GM12878 (cell line): Measurements from ENCODE around the gene C1QTNF7. TPM values are rescaled to one million over a fixed set of nuclear protein-coding genes. Genes with fewer than 3 reads are reported as not detected.

Experiments used
- LARP7 ChIP-seq: fragments of 450-650 bp; IDR thresholded peaks from 2 replicates; pipeline ENCODE4 v1.6.1; 2017; ENCODE audit warnings: mild to moderate bottlenecking
- RAD21 ChIP-seq: IDR thresholded peaks from 2 replicates; pipeline ENCODE4 v1.6.1; 2011; ENCODE audit warnings: mild to moderate bottlenecking, low read depth, low read length, moderate library complexity; ENCODE audit not compliant: insufficient read depth
- SREBF2 ChIP-seq: IDR thresholded peaks from 2 replicates; pipeline ENCODE4 v1.6.1; 2012; ENCODE audit warnings: mild to moderate bottlenecking, low read length
- polyA plus RNA-seq, 11 experiments: library from polyadenylated mRNA; depleted of rRNA in 4 of 11; unstranded in 6 of 11; stranded (reverse) in 5 of 11; fragments of >200 nt; fragmentation: Nextera tagmentation in 4 of 11; fragmentation: Illumina TruSeq in 1 of 11; extraction: Ambion mirVana in 4 of 11; extraction: Trizol in 1 of 11; gene quantifications; 1 replicate in 1 of 11; 2 replicates in 10 of 11; pipeline versions ENCODE4 v1.2.1 to v1.2.3, GENCODE V29; 2011 to 2016; ENCODE audit warnings: inconsistent platforms in 2 of 11, missing spikeins in 2 of 11, low read depth in 1 of 11
- total RNA-seq, 4 experiments: library from RNA; depleted of rRNA in 3 of 4; stranded (reverse); fragments of >200 nt in 3 of 4; fragmentation: Illumina TruSeq in 1 of 4; extraction: Trizol in 1 of 4; gene quantifications; 2 replicates each; pipeline versions ENCODE4 v1.2.1 to v1.2.3, GENCODE V29; 2013 to 2021
- TF ChIP-seq, protein P1 (sequence below): fragments of 150-350 bp; IDR thresholded peaks from 2 replicates; pipeline ENCODE4 v1.6.1; 2014; ENCODE audit warnings: mild to moderate bottlenecking, low read depth, low read length
- TF ChIP-seq, protein P2 (sequence below): fragments of 150-350 bp; IDR thresholded peaks from 2 replicates; pipeline ENCODE4 v1.6.1; 2016; ENCODE audit warnings: low read depth, low read length

Gene C1QTNF7
- total and polyA plus RNA-seq, 10 of the 15 experiments (the other 5 are each of a cell fraction or from before 2014, with no cell fraction given): not detected

DNA sequence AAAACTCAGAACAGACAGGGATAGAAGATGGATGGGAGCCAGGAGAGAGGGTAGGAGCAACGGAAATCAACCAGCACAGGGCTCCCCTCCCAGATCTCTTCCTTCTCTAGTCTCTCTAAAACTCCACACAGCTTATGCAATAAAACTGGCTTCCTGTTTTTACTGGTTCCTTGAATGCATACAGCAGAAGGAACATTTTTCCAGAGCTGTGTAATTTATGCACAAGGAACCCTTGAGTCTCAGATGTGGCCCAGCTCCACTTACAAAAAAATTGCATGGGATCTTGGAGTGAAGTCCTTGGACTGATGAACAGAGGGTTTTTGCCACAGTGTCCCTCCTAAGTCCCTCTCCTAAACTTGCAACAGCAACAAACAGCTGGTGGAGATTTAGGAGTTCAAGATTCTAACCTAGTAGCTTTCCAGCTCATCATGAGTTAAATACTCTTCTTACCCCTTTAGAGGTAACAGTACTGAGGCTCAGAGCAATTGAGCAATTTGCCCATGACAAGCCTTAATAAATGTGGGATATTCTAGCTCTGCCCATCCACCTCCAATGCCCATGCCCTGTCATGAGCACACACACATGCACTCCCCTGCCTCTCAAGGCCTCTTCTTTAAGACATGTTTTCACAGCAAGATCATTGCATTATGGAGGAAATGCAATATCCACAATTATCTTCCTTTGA is 23.5 kb downstream of the C1QTNF7 start (continued):
- TF ChIP-seq, protein P1, sequence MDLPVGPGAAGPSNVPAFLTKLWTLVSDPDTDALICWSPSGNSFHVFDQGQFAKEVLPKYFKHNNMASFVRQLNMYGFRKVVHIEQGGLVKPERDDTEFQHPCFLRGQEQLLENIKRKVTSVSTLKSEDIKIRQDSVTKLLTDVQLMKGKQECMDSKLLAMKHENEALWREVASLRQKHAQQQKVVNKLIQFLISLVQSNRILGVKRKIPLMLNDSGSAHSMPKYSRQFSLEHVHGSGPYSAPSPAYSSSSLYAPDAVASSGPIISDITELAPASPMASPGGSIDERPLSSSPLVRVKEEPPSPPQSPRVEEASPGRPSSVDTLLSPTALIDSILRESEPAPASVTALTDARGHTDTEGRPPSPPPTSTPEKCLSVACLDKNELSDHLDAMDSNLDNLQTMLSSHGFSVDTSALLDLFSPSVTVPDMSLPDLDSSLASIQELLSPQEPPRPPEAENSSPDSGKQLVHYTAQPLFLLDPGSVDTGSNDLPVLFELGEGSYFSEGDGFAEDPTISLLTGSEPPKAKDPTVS: no peak
- TF ChIP-seq RAD21 (no peak), LARP7 (no peak), SREBF2 (no peak)
- TF ChIP-seq, protein P2, sequence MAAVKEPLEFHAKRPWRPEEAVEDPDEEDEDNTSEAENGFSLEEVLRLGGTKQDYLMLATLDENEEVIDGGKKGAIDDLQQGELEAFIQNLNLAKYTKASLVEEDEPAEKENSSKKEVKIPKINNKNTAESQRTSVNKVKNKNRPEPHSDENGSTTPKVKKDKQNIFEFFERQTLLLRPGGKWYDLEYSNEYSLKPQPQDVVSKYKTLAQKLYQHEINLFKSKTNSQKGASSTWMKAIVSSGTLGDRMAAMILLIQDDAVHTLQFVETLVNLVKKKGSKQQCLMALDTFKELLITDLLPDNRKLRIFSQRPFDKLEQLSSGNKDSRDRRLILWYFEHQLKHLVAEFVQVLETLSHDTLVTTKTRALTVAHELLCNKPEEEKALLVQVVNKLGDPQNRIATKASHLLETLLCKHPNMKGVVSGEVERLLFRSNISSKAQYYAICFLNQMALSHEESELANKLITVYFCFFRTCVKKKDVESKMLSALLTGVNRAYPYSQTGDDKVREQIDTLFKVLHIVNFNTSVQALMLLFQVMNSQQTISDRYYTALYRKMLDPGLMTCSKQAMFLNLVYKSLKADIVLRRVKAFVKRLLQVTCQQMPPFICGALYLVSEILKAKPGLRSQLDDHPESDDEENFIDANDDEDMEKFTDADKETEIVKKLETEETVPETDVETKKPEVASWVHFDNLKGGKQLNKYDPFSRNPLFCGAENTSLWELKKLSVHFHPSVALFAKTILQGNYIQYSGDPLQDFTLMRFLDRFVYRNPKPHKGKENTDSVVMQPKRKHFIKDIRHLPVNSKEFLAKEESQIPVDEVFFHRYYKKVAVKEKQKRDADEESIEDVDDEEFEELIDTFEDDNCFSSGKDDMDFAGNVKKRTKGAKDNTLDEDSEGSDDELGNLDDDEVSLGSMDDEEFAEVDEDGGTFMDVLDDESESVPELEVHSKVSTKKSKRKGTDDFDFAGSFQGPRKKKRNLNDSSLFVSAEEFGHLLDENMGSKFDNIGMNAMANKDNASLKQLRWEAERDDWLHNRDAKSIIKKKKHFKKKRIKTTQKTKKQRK: no peak
